ENCODE results near the gene SLC16A14. TPM values are rescaled to one million over a fixed set of nuclear protein-coding genes. Genes with fewer than 3 reads are reported as not detected.

Gene SLC16A14
- polyA plus RNA-seq, 1 of the 3 experiments (the other 2 are of a cell fraction): 0.90 TPM

DNA sequence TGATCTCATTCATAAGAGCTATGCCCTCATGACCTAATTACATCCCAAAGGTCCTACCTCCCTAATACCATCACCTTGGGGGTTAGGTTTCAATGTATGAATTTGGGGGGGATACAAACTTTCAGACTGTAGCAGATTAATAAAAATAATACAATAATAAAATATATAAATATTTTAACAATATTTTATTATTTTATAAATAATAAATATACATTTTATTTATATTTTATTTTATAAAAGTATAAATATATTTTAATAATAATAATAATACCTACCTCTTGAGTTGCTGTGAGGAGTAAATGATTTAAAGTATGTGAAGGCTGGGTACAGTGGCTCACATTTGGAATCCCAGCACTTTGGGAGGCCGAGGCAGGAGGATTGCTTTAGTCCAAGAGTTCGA, 8.1 kb upstream of the SLC16A14 start:
- Histone ChIP-seq H3K9me3 (no peaks in the 10 kb centered on the region), H3K9ac (no peak overlapping the region), H2AFZ (ENCODE audit: low read depth) (no peak overlapping the region), H4K20me1 (ENCODE audit: insufficient read depth) (no peaks in the 10 kb centered on the region), H3K27ac (ENCODE audit: low read depth in 2 of 2, low read length in 1 of 2) (no peak overlapping the region), H3K36me3 (replicated peaks in 1 of 2; ENCODE audit: control insufficient read depth in 1 of 2, insufficient read depth in 2 of 2, low read length in 1 of 2) (no peaks in the 10 kb centered on the region), H3K27me3 (ENCODE audit: insufficient read depth) (no peaks in the 10 kb centered on the region; the same call in 1 of the 2 replicates), H3K4me1 (ENCODE audit: control insufficient read depth in 1 of 2, insufficient read depth in 2 of 2, low read depth in 1 of 2, low read length in 1 of 2) (no peaks in the 10 kb centered on the region), H3K9me2 (no peaks in the 10 kb centered on the region), H3K79me2 (ENCODE audit: insufficient read depth) (no peaks in the 10 kb centered on the region), H3K4me3 (ENCODE audit: low read depth in 2 of 2, low read length in 1 of 2) (no peak overlapping the region), H3K4me2 (no peak overlapping the region), H3F3A (replicated peaks; ENCODE audit: insufficient read depth) (no peaks in the 10 kb centered on the region)
- ChIA-PET POLR2A (no interaction called here), CTCF (interaction anchor here (1.4 kb wide), 1 partner anchor 10 kb away, joined by 11 read pairs; no protein-coding TSS in a partner anchor)
- DNase-seq: no peak
- TF ChIP-seq GATA2 (CRISPR knock-in tag; IDR thresholded peaks at IDR 0.05) (no peak), EZH2phosphoT487 (IDR thresholded peaks at IDR 0.05; ENCODE audit: borderline replicate concordance, low read depth) (no peak), MEF2A (IDR thresholded peaks at IDR 0.05; ENCODE audit: borderline replicate concordance, low read depth) (no peak), TAF1 (IDR thresholded peaks at IDR 0.05; ENCODE audit: borderline replicate concordance, low read depth, low read length) (no peak), CHD2 (IDR thresholded peaks at IDR 0.05; ENCODE audit: low read length, partially characterized antibody) (no peak), JUND (IDR thresholded peaks at IDR 0.05) (no peak), FOXJ3 (CRISPR knock-in tag; IDR thresholded peaks at IDR 0.05) (no peak), SIN3A (IDR thresholded peaks at IDR 0.05; ENCODE audit: borderline replicate concordance, low read depth, low read length) (no peak), YY1 (IDR thresholded peaks at IDR 0.05; ENCODE audit: low read depth) (no peak), FOXM1 (IDR thresholded peaks at IDR 0.05; ENCODE audit: low read depth) (no peak), RFX5 (IDR thresholded peaks at IDR 0.05; ENCODE audit: low read length) (no peak)
- TF ChIP-seq, protein P1, sequence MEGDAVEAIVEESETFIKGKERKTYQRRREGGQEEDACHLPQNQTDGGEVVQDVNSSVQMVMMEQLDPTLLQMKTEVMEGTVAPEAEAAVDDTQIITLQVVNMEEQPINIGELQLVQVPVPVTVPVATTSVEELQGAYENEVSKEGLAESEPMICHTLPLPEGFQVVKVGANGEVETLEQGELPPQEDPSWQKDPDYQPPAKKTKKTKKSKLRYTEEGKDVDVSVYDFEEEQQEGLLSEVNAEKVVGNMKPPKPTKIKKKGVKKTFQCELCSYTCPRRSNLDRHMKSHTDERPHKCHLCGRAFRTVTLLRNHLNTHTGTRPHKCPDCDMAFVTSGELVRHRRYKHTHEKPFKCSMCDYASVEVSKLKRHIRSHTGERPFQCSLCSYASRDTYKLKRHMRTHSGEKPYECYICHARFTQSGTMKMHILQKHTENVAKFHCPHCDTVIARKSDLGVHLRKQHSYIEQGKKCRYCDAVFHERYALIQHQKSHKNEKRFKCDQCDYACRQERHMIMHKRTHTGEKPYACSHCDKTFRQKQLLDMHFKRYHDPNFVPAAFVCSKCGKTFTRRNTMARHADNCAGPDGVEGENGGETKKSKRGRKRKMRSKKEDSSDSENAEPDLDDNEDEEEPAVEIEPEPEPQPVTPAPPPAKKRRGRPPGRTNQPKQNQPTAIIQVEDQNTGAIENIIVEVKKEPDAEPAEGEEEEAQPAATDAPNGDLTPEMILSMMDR (IDR thresholded peaks at IDR 0.05): no peak
- TF ChIP-seq, protein P2, sequence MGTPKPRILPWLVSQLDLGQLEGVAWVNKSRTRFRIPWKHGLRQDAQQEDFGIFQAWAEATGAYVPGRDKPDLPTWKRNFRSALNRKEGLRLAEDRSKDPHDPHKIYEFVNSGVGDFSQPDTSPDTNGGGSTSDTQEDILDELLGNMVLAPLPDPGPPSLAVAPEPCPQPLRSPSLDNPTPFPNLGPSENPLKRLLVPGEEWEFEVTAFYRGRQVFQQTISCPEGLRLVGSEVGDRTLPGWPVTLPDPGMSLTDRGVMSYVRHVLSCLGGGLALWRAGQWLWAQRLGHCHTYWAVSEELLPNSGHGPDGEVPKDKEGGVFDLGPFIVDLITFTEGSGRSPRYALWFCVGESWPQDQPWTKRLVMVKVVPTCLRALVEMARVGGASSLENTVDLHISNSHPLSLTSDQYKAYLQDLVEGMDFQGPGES (IDR thresholded peaks at IDR 0.05; ENCODE audit: low read depth, low read length): no peak
- TF ChIP-seq, protein P3, sequence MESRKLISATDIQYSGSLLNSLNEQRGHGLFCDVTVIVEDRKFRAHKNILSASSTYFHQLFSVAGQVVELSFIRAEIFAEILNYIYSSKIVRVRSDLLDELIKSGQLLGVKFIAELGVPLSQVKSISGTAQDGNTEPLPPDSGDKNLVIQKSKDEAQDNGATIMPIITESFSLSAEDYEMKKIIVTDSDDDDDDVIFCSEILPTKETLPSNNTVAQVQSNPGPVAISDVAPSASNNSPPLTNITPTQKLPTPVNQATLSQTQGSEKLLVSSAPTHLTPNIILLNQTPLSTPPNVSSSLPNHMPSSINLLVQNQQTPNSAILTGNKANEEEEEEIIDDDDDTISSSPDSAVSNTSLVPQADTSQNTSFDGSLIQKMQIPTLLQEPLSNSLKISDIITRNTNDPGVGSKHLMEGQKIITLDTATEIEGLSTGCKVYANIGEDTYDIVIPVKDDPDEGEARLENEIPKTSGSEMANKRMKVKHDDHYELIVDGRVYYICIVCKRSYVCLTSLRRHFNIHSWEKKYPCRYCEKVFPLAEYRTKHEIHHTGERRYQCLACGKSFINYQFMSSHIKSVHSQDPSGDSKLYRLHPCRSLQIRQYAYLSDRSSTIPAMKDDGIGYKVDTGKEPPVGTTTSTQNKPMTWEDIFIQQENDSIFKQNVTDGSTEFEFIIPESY (IDR thresholded peaks at IDR 0.05; ENCODE audit: borderline replicate concordance, low read depth): no peak
- WGBS (ENCODE audit: low lambda C conversion rate): 35% methylated on average over 2 of the region's 2 CpGs

Data from SK-N-SH (cell line).